ENCODE results near the gene TFG.
"Not testable (repeated sequence)": the region's sequence is repeated elsewhere in the genome, so short reads cannot be mapped to it uniquely, and the experiment has no call there.

The TFG gene

GRCh38 chr3:100708989-100709841 is at the start of gene TFG:
Gene TFG, plus strand, starts transcription at chr3:100709494. Its CDS starts 4,192 bp downstream, at chr3:100713686.
- peak; percentile 98 for DNase-seq

GRCh38 chr3:100661294-100661693 is 48.0 kb upstream of the TFG start:
- DNase-seq, result not testable (repeated sequence)

DNA sequence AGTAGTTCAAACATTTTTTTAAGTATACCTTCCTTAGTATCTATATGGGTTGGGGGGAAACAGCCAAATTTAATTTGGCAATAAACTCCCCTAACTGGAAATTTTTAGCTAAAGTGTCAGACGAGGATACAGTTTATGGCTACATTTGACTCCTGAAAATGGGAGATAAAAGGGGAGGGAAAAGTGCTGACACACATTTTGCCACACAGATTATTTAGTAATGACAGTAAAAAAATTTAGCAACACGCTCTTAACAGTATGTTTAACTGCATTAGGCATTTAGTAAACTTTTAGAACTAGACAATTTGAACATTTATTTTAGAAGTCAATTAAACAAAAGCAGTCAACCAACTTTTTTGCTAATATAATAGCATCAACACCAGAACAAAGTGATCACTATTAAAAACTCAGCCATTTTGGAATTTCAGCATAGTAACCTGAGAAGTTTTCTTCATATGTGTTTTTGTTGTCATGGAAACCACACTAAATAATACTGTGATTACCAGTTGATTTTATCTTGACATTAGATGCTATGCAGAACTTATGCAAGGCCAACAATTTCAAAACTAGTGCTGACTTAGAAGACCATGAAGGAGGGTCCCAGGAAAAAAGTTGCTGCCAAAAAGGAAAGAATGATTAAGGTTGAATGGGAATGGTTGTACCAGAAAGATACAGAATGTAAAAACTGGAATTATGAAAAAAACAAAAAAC is 47.0 kb upstream of the TFG start:
- no peak for DNase-seq

DNA sequence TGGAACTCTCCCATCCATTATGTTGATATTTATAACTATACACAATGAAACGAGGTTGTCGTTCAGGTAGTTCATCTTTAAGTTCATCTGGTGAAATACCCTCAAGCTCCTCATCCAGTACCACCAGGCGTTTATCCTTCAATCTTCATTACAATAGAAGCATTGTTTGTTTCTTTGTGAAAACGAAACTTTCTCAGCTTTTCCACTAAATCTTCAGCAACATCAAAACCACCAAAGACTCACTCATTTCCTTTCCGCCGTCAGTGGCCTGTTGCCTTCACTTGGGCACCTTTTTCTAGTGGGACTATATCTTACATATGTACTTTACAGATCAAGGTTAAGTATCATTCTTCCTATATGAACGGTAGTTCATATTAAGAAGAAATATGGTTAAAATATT is 44.1 kb upstream of the TFG start:
- DNase-seq, result no peak

GRCh38 chr3:100666699-100667098 is 42.6 kb upstream of the TFG start:
- DNase-seq, result not testable (repeated sequence)

DNA sequence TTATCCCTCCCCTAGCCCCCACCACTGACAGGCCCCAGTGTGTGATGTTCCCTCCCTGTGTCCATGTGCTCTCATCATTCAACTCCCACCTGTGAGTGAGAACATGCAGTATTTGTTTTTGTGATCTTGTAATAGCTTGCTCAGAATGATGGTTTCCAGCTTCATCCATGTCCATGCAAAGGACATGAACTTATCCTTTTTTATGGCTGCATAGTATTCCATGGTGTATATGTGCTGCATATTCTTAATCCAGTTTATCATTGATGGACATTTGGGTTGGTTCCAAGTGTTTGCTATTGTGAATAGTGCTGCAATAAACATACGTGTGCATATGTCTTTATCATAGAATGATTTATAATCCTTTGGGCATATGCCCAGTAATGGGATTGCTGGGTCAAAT is 42.0 kb upstream of the TFG start:
- not testable (repeated sequence) for DNase-seq

- not testable (repeated sequence) for DNase-seq
These were observed 38.3 kb upstream of the TFG start for GRCh38 chr3:100670995-100671394.

- no peak for DNase-seq
These were observed 27.8 kb upstream of the TFG start for GRCh38 chr3:100681496-100681895.

- DNase-seq, result no peak
These were observed 27.0 kb upstream of the TFG start for GRCh38 chr3:100682056-100682853.

GRCh38 chr3:100682854-100683760 is 26.2 kb upstream of the TFG start:
- DNase-seq, result no peak

DNA sequence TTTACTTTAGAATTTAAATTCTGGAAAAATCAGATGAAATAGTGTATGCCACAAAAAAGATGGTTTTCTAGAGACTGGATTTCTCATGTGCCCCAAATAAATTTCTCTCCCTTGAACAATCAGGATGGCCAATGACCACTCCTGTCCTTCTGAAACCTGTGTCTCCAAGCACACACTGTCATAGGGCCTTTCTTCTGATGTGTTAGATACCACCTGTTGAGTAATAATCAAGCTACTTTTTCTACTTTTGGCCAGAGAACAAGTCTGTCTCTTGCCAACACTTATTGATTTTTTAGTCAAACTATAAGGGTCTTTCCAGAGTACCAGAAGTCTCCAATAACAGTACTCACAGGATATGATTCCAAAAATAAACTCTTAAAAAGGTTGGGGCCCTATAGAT is 16.1 kb upstream of the TFG start:
- no peak for DNase-seq

- DNase-seq, result no peak
These were observed 13.6 kb upstream of the TFG start for GRCh38 chr3:100695696-100696095.

- DNase-seq, result no peak
These were observed 13.1 kb upstream of the TFG start for GRCh38 chr3:100696161-100696560.

- DNase-seq, result no peak
These were observed 12.1 kb upstream of the TFG start for GRCh38 chr3:100697172-100697571.

- no peak for DNase-seq
These were observed 11.5 kb upstream of the TFG start for GRCh38 chr3:100697723-100698285.

DNA sequence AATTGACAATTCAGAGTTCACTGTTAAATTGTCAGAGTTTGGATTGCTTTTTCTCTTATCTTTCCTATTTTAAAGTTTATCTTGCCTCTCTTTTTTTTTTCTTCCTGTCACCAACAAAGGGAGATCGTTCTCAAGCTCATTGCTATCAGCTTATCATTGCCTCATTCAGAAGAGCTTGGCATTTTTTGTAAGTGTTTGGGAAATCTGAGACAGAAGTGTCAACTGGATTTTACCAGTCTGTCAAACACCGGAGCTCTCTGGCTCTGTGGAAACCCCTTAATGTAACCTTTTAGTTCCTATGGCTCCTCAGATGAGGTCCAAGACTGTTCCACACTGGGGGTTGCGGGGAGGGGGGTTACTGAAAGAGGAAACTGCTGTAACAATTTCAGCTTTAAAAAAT is 10.6 kb upstream of the TFG start:
- no peak for DNase-seq

DNA sequence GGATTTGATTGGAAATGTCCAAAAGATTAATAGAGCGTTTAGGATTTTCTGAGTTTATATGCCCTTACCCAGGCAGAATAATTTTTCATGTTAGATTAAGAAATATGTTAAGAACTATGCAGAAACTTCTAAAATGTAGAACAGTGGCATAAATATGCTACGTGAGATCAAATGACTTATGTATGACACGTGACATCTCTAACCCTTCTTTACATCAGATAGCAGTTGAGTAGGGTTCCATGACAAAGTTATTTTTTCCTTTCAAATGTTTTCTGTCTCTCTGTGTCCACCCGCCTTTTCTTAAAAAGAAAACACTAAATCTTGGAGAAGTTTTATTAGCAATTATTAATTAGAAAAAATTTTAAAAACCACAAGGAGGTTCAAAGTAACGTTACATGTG is 8.6 kb upstream of the TFG start:
- DNase-seq, result no peak

DNA sequence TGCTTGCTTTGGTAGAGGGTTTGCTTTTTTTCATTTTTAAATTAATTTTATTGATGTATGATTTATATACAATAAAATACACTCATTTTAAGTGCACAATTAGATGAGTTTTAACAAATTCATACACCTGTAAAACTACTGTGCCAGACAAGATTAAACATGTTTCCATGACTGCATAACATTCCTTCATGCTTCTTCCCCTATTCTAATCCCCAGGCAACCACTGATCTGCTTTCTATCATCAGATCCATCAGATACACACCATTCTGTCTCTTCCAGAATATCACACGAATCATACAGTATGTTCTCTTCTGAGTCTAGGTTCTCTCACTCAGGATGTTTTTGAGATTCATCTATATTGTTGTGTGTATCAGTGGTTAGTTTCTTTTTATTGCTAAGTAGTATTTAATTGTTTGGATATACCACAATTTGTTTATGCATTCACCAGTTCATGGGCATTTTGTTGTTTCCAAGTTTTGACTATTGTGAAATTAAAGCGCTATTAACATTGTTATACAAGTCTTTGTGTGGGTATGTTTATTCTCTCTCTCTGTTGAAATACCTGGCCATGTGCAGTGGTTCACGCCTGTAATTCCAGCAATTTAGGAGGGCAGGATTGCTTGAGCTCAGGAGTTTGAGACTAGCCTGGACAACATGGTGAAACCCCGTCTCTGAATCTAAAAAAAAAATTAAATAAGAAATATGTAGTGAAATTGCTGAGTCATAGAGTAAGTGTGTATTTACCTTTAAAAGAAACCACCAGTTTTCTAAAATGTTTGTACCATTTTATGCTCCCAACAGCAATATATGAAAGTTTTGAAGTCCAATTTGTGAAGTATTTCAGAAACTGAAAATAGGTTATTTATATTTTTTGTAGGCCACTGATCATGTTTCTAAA is 7.0 kb upstream of the TFG start:
- no peak for DNase-seq

DNA sequence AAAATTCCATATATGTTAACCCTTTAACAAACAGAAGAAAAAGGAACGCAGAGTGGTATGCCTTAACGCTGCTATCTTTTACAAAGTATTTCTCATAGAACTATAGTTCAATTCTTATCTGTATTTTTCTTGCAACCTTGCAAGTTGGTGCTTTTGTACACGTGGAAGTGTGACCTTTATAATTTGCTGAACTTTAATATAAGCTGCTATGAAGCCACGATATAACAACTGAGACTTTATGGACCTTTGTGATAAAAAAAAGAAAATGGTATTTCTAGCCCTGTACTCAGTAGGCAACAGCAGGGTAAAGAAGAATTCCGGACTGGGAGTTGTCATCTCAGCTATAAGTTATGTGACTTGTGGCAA is 6.3 kb upstream of the TFG start:
- no peak for DNase-seq

GRCh38 chr3:100703865-100704264 is 5.4 kb upstream of the TFG start:
- no peak for DNase-seq

DNA sequence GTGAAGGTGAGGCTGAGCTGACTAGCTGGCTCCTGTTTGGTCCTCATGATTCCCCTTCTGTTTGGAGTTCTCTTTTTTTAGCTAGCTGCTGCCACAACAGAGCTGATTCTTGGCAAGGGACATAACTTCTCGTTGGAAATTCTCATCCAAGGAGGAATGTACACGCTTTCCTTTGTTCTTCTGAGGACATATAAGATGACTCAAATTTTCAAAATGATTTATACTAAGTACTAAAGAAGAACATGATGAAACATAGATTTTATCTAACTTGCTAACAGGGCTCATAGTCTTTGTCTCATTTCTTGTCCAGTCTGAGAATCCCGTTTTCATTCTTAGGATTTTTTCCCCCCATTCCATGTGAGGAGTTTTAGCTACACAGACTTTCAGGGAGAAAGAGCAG is 2.9 kb upstream of the TFG start:
- DNase-seq, result no peak
